Kidney capillary endothelial cell (primary cell): ENCODE measurements around the gene BCLAF3.

Source experiments
- DNase-seq: peaks from one replicate; pipeline ENCODE4 v3.0.0-alpha.2; 2018; ENCODE audit warnings: low spot score

Gene BCLAF3

GRCh38 chrX:19966056-19966455 is 24.8 kb downstream of the BCLAF3 start:
- DNase-seq = no peak

DNA sequence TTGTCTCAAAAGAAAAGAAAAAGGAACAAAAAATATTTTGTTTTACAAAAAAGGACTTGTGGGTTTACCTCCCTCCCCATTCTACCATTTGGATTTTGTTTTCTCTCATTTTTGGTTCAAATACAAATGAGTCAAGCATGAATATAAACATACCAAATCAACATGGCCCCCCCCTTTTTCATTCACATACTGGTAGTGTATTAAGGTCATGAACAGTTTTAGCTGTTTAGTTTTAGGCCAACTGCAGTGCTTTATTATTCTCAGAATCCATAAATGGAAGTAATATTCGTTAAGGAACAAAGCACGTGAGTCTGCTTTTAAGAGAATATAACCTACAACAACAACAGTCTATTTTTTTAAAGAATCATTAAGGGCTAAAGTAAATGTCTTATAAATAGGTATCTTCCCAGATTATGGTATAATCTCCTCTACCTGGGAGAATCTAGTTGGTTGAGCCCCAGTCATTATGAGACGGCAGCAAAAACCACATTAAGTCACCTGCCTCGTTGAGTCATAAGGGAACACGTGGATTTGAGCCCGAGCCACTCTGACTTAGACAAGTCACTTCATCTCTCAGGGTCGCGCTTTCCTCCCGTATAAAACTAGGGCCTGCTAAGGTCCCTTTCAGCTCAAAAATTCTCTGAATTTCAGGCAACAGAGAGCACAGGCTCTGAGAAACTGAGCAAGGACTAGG is 26.7 kb downstream of the BCLAF3 start:
- DNase-seq = no peak

- no peak for DNase-seq
Measured at GRCh38 chrX:19960913-19961312, 29.9 kb downstream of the BCLAF3 start.

GRCh38 chrX:19958552-19959486 is 32.0 kb downstream of the BCLAF3 start:
- no peak for DNase-seq

DNA sequence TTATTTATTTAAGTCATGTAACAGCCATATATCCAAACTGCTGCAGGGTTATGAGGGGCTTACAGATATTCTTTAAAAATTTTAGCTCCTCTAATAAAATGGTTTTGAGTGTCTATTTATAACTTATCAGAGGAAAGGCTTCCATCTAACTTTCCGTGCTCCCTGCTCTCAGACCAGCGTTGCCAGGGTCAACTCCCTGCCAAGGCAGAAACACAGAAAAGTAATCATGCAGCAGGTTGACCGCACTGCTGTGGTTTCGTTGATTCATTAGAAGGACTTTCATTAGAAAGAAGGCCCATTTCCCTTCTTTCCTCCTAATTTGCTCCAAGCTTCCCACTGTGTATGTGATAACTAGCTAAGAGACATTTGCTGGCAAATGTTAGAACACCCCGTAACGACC is 33.9 kb downstream of the BCLAF3 start:
- DNase-seq = no peak

GRCh38 chrX:19956306-19956705 is 34.6 kb downstream of the BCLAF3 start:
- DNase-seq = no peak

DNA sequence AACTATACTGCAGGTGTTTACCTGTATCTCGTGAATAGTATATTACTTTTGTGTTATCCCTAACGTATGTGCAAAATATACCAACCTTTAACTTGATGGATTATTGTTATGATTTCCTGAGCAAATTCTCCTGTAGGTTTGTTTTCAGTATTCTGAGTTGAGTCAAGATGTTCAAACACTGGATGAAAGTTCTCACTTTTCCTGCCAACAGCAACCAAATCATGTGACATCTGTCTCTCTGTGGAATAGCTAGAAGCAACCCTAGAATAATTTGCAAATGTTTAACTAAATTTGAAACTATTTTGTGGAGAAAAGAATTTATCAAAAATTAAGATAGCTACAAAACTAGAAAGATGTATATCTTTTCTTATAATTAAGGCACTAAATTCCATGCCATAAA is 35.6 kb downstream of the BCLAF3 start:
- DNase-seq = no peak

- DNase-seq = no peak
Measured at GRCh38 chrX:19954335-19955096, 36.3 kb downstream of the BCLAF3 start.

GRCh38 chrX:19953145-19953544 is 37.7 kb downstream of the BCLAF3 start:
- DNase-seq = no peak

DNA sequence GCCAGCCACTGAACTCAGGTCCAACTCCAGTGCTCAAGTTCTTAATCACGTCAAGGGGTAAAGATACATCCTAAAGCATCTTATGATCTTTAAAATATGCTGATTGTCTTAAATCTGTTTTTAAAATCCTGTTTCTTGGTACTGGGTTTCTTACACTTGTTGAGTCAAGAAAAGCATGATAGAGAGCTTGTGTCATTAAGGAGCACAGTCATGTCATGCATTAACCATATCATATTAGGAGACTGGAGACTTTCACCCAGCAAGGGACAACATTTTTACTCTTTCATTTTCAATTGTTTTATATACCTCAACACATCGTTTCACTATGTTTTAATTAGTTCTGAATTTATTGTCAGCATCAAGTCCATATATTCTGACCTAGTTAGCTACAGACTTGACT is 41.5 kb downstream of the BCLAF3 start:
- DNase-seq = no peak

GRCh38 chrX:19947612-19948011 is 43.2 kb downstream of the BCLAF3 start:
- no peak for DNase-seq
